Hepatocyte (in vitro differentiated cells): ENCODE data around the gene ORC2. TPM values are rescaled to one million over a fixed set of nuclear protein-coding genes. Genes with fewer than 3 reads are reported as not detected.
A peak's percentile ranks its signal among the peaks of the same experiment; 100 is the strongest.

ENCODE experiments used
- DNase-seq: peaks from one replicate; pipeline ENCODE4 v3.0.0-alpha.2; 2016; ENCODE audit warnings: low spot score
- H2AFZ ChIP-seq: fragments of 200-600 bp; sonication (generic); 2 replicates; pipeline ENCODE4 v1.6.0; 2016; ENCODE audit warnings: antibody characterized with exemption, mild to moderate bottlenecking
- H3K27ac ChIP-seq: fragments of 200-600 bp; sonication (generic); 2 replicates; pipeline ENCODE4 v1.5.1; 2016; ENCODE audit warnings: mild to moderate bottlenecking
- H3K27me3 ChIP-seq: fragments of 200-600 bp; sonication (generic); 2 replicates; pipeline ENCODE4 v1.6.1; 2016
- H3K36me3 ChIP-seq: fragments of 200-600 bp; sonication (generic); replicated peaks from 2 replicates; pipeline ENCODE4 v1.5.1; 2016; ENCODE audit warnings: low read depth; ENCODE audit not compliant: insufficient read depth
- H3K4me1 ChIP-seq: fragments of 200-600 bp; sonication (generic); 2 replicates; pipeline ENCODE4 v1.5.1; 2016; ENCODE audit warnings: mild to moderate bottlenecking, moderate library complexity; ENCODE audit not compliant: insufficient read depth
- H3K4me2 ChIP-seq: fragments of 200-600 bp; sonication (generic); 2 replicates; pipeline ENCODE4 v1.6.0; 2016
- H3K4me3 ChIP-seq: fragments of 200-600 bp; sonication (generic); 2 replicates; pipeline ENCODE4 v1.5.1; 2016; ENCODE audit warnings: mild to moderate bottlenecking
- H3K79me2 ChIP-seq: fragments of 200-600 bp; sonication (generic); 2 replicates; pipeline ENCODE4 v1.6.0; 2017; ENCODE audit warnings: mild to moderate bottlenecking
- H3K9me2 ChIP-seq: fragments of 200-600 bp; sonication (generic); replicated peaks from 2 replicates; pipeline ENCODE4 v1.6.0; 2017; ENCODE audit warnings: mild to moderate bottlenecking; ENCODE audit not compliant: insufficient read depth
- H3K9me3 ChIP-seq: fragments of 200-600 bp; sonication (generic); 2 replicates; pipeline ENCODE4 v1.5.1; 2016; ENCODE audit warnings: low read depth, mild to moderate bottlenecking
- H4K20me1 ChIP-seq: fragments of 200-600 bp; sonication (generic); 2 replicates; pipeline ENCODE4 v1.6.0; 2016; ENCODE audit warnings: mild to moderate bottlenecking; ENCODE audit not compliant: insufficient read depth, poor library complexity, severe bottlenecking
- EZH2 ChIP-seq: fragments of 200-600 bp; sonication (generic); IDR thresholded peaks from 2 replicates; pipeline ENCODE4 v1.6.1; 2016; ENCODE audit warnings: antibody characterized with exemption, mild to moderate bottlenecking, borderline replicate concordance
- EZH2phosphoT487 ChIP-seq: fragments of 200-600 bp; sonication (generic); IDR thresholded peaks from one replicate; pipeline ENCODE4 v1.6.1; 2018; ENCODE audit warnings: antibody characterized with exemption, mild to moderate bottlenecking, low read depth, moderate library complexity; ENCODE audit not compliant: unreplicated experiment, severe bottlenecking
- WGBS: methylation state at CpG from one replicate; pipeline ENCODE4 v1.1.6; 2016; ENCODE audit warnings: low lambda C conversion rate; ENCODE audit errors: missing lambda C conversion rate; 5-methylcytosine and 5-hydroxymethylcytosine counted together
- polyA plus RNA-seq: library from polyadenylated mRNA; unstranded; fragments of >200 nt; fragmentation: Nextera tagmentation; extraction: Ambion mirVana; gene quantifications from 2 replicates; pipeline ENCODE4 v1.2.1, GENCODE V29; 2016
- total RNA-seq: library from RNA; depleted of rRNA; stranded (reverse); fragments of >200 nt; gene quantifications from 2 replicates; pipeline ENCODE4 v1.2.3, GENCODE V29; 2014
- TF ChIP-seq, protein P1 (sequence below): fragments of 200-600 bp; sonication (generic); IDR thresholded peaks from 2 replicates; pipeline ENCODE4 v1.5.1; 2016; ENCODE audit warnings: antibody characterized with exemption, mild to moderate bottlenecking; ENCODE audit not compliant: poor library complexity

ORC2 gene
- total and polyA plus RNA-seq, 2 experiments from 2014 or later: 11.4 to 18.1 TPM

- WGBS: 85% methylated on average over 2 of the region's 2 CpGs
- no peak overlapping the region for H2AFZ ChIP-seq
- H3K4me2 ChIP-seq: no peak overlapping the region
- H3K4me3 ChIP-seq: no peak overlapping the region
- TF ChIP-seq, protein P1, sequence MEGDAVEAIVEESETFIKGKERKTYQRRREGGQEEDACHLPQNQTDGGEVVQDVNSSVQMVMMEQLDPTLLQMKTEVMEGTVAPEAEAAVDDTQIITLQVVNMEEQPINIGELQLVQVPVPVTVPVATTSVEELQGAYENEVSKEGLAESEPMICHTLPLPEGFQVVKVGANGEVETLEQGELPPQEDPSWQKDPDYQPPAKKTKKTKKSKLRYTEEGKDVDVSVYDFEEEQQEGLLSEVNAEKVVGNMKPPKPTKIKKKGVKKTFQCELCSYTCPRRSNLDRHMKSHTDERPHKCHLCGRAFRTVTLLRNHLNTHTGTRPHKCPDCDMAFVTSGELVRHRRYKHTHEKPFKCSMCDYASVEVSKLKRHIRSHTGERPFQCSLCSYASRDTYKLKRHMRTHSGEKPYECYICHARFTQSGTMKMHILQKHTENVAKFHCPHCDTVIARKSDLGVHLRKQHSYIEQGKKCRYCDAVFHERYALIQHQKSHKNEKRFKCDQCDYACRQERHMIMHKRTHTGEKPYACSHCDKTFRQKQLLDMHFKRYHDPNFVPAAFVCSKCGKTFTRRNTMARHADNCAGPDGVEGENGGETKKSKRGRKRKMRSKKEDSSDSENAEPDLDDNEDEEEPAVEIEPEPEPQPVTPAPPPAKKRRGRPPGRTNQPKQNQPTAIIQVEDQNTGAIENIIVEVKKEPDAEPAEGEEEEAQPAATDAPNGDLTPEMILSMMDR: no peak
- no peak for TF ChIP-seq EZH2phosphoT487
- no peak for TF ChIP-seq EZH2
- peaks cover 26% of the 10 kb centered on the region for H3K79me2 ChIP-seq
- H4K20me1 ChIP-seq: no peaks in the 10 kb centered on the region
- H3K27ac ChIP-seq: peak overlapping the region; percentile 44
- peaks cover 12% of the 10 kb centered on the region for H3K4me1 ChIP-seq
- no peaks in the 10 kb centered on the region for H3K9me3 ChIP-seq
- H3K9me2 ChIP-seq: no peaks in the 10 kb centered on the region
- H3K36me3 ChIP-seq: no peaks in the 10 kb centered on the region
- no peak for DNase-seq
- no peaks in the 10 kb centered on the region for H3K27me3 ChIP-seq
These were observed 5.3 kb upstream of the ORC2 start for GRCh38 chr2:200968735-200969134.

DNA sequence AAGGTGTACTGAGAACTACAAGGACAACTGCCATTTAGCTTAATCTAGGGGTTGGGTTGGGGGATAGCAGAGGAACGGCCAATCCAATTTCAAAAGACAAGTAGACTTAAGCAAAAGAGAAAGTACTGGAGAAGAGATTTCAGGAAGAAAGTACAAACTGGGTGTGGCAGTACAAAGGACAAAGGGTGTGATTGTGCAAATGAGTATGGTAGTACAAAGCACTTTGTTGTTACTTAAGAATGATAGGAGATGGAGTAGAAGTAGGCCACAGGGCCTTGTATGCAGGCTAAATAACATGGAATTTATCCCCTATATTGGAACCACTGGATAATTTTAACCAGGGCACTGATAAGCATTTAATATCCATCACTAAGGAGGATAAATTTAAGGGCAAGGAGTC lies 4.7 kb upstream of the ORC2 start:
- Histone ChIP-seq H3K36me3 (no peaks in the 10 kb centered on the region), H2AFZ (no peak overlapping the region), H3K27ac (peak overlapping the region; percentile 44), H3K4me3 (no peak overlapping the region), H3K79me2 (peaks cover 26% of the 10 kb centered on the region), H3K9me3 (no peaks in the 10 kb centered on the region), H4K20me1 (no peaks in the 10 kb centered on the region), H3K4me1 (peaks cover 12% of the 10 kb centered on the region), H3K27me3 (no peaks in the 10 kb centered on the region), H3K4me2 (no peak overlapping the region), H3K9me2 (no peaks in the 10 kb centered on the region)
- WGBS: 84% methylated on average over 1 of the region's 1 CpG
- no peak for DNase-seq
- TF ChIP-seq EZH2phosphoT487 (no peak), EZH2 (no peak)
- TF ChIP-seq, protein P1: no peak

DNA sequence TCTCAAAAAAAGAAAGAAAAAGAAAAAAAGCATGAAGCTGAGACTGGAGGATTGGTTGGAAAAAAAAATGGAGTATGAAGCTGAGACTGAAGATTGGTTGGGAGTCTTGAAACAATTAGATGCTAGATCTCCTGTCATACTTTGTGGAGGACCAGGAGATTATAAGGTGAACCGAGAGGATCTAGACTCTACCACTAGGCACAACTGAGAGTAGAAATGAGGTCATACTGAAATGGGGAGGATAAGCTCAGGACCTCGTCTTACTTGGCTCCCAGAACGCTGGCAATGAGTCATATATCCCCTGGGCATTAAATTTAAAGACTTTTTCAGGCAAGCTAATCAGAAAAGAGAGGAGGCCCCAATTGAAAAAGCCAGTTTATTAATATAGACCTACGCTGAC lies 3.3 kb upstream of the ORC2 start:
- 68% methylated on average over 4 of the region's 4 CpGs for WGBS
- DNase-seq: no peak

More for the DNA sequence above, 3.3 kb upstream of the ORC2 start:
- no peaks in the 10 kb centered on the region for H3K9me2 ChIP-seq
- H4K20me1 ChIP-seq: no peaks in the 10 kb centered on the region
- no peaks in the 10 kb centered on the region for H3K36me3 ChIP-seq
- no peak overlapping the region for H3K4me3 ChIP-seq
- no peak overlapping the region for H2AFZ ChIP-seq
- H3K9me3 ChIP-seq: no peaks in the 10 kb centered on the region
- H3K4me2 ChIP-seq: no peak overlapping the region
- TF ChIP-seq EZH2 (no peak), EZH2phosphoT487 (no peak)
- TF ChIP-seq, protein P1: no peak
- H3K79me2 ChIP-seq: peaks cover 38% of the 10 kb centered on the region
- H3K27me3 ChIP-seq: no peaks in the 10 kb centered on the region
- H3K4me1 ChIP-seq: peaks cover 20% of the 10 kb centered on the region
- no peak overlapping the region for H3K27ac ChIP-seq
